OCI-LY1 (cell line): ENCODE data around the gene AIMP1.

Experiments used
- H2AFZ ChIP-seq: fragments of 200-600 bp; sonication (generic), shearing (Covaris generic); 2 replicates; pipeline ENCODE4 v1.6.0; 2014; ENCODE audit warnings: antibody characterized with exemption, mild to moderate bottlenecking, low read length
- H3F3A ChIP-seq: fragments of 200-600 bp; sonication (generic), shearing (Covaris generic); 2 replicates; pipeline ENCODE4 v1.6.0; 2014; ENCODE audit warnings: mild to moderate bottlenecking, antibody characterized with exemption, low read length, moderate library complexity; ENCODE audit not compliant: insufficient read depth
- H3K27ac ChIP-seq: fragments of 200-600 bp; sonication (generic); 2 replicates; pipeline ENCODE4 v1.5.1; 2014; ENCODE audit warnings: low read length, mixed run types, mild to moderate bottlenecking, low read depth; ENCODE audit not compliant: poor library complexity, severe bottlenecking
- H3K27me3 ChIP-seq: fragments of 200-600 bp; sonication (generic); 2 replicates; pipeline ENCODE4 v1.6.0; 2014; ENCODE audit warnings: antibody characterized with exemption, mild to moderate bottlenecking, low read length, moderate library complexity; ENCODE audit not compliant: insufficient read depth
- H3K36me3 ChIP-seq: fragments of 200-600 bp; sonication (generic); 2 replicates; pipeline ENCODE4 v1.6.1; 2014; ENCODE audit warnings: mild to moderate bottlenecking, antibody characterized with exemption, low read length, moderate library complexity, mixed read lengths; ENCODE audit not compliant: insufficient read depth
- H3K4me1 ChIP-seq: fragments of 200-600 bp; sonication (generic); 2 replicates; pipeline ENCODE4 v1.5.1; 2014; ENCODE audit warnings: mild to moderate bottlenecking, low read length, moderate library complexity; ENCODE audit not compliant: insufficient read depth, severe bottlenecking
- H3K4me2 ChIP-seq: fragments of 200-600 bp; sonication (generic), shearing (Covaris generic); 2 replicates; pipeline ENCODE4 v1.6.1; 2014; ENCODE audit warnings: low read length
- H3K4me3 ChIP-seq: fragments of 200-600 bp; sonication (generic); 2 replicates; pipeline ENCODE4 v1.5.1; 2014; ENCODE audit warnings: low read length, low read depth, mild to moderate bottlenecking, mixed read lengths; ENCODE audit not compliant: poor library complexity, severe bottlenecking
- H3K79me2 ChIP-seq: fragments of 200-600 bp; shearing (Covaris generic); 2 replicates; pipeline ENCODE4 v1.6.1; 2016; ENCODE audit warnings: mixed run types, low read length, mixed read lengths; ENCODE audit not compliant: insufficient read depth
- H3K9ac ChIP-seq: fragments of 200-600 bp; sonication (generic), shearing (Covaris generic); 2 replicates; pipeline ENCODE4 v1.6.1; 2014; ENCODE audit warnings: mild to moderate bottlenecking, low read length, mixed read lengths
- H3K9me2 ChIP-seq: fragments of 200-600 bp; sonication (generic), shearing (Covaris generic); 2 replicates; pipeline ENCODE4 v1.6.1; 2014; ENCODE audit warnings: low read depth, mild to moderate bottlenecking, low read length, mixed read lengths
- H3K9me3 ChIP-seq: fragments of 200-600 bp; shearing (Covaris generic); 2 replicates; pipeline ENCODE4 v1.6.1; 2014; ENCODE audit warnings: low read length, mixed read lengths
- H4K20me1 ChIP-seq: fragments of 200-600 bp; sonication (generic), shearing (Covaris generic); 2 replicates; pipeline ENCODE4 v1.6.0; 2016; ENCODE audit warnings: mild to moderate bottlenecking, low read length; ENCODE audit not compliant: insufficient read depth
- CTCF ChIP-seq: fragments of 200-600 bp; sonication (generic), shearing (Covaris generic); IDR thresholded peaks from 2 replicates; pipeline ENCODE4 v1.5.1; 2017; ENCODE audit warnings: mild to moderate bottlenecking, antibody characterized with exemption, low read length, moderate library complexity, mixed read lengths
- EZH2 ChIP-seq: fragments of 200-600 bp; sonication (generic), shearing (Covaris generic); IDR thresholded peaks from 2 replicates; pipeline ENCODE4 v1.8.0; 2017; ENCODE audit warnings: borderline replicate concordance, mixed run types, mild to moderate bottlenecking, antibody characterized with exemption, low read length, moderate library complexity, mixed read lengths

The AIMP1 gene

GRCh38 chr4:106284227-106284626 lies 32.1 kb upstream of the AIMP1 start:
- Histone ChIP-seq H2AFZ (no peak overlapping the region), H3K4me3 (no peak overlapping the region), H3K79me2 (no peaks in the 10 kb centered on the region), H3K9me3 (no peaks in the 10 kb centered on the region), H4K20me1 (no peaks in the 10 kb centered on the region), H3K27ac (no peak overlapping the region), H3F3A (no peaks in the 10 kb centered on the region), H3K27me3 (no peaks in the 10 kb centered on the region), H3K4me1 (no peaks in the 10 kb centered on the region), H3K36me3 (no peaks in the 10 kb centered on the region), H3K9ac (no peak overlapping the region), H3K9me2 (no peaks in the 10 kb centered on the region), H3K4me2 (no peak overlapping the region)
- TF ChIP-seq EZH2 (no peak), CTCF (no peak)

- H3K4me3 ChIP-seq, result no peak overlapping the region
- H3K27ac ChIP-seq, result no peak overlapping the region
- H3K79me2 ChIP-seq, result no peaks in the 10 kb centered on the region
- H4K20me1 ChIP-seq, result no peaks in the 10 kb centered on the region
- H3K4me1 ChIP-seq, result no peaks in the 10 kb centered on the region
- H3K27me3 ChIP-seq, result no peaks in the 10 kb centered on the region
- H3K4me2 ChIP-seq, result no peak overlapping the region
- H3K9me3 ChIP-seq, result no peaks in the 10 kb centered on the region
- no peak overlapping the region for H2AFZ ChIP-seq
- H3K9ac ChIP-seq, result no peak overlapping the region
- H3K36me3 ChIP-seq, result no peaks in the 10 kb centered on the region
- TF ChIP-seq CTCF, result no peak
- TF ChIP-seq EZH2, result no peak
- no peaks in the 10 kb centered on the region for H3F3A ChIP-seq
- no peaks in the 10 kb centered on the region for H3K9me2 ChIP-seq
Measured at GRCh38 chr4:106286611-106287010, 29.7 kb upstream of the AIMP1 start.

- Histone ChIP-seq H3K4me3 (no peak overlapping the region), H3K27me3 (no peaks in the 10 kb centered on the region), H3K36me3 (no peaks in the 10 kb centered on the region), H3K79me2 (no peaks in the 10 kb centered on the region), H3K9ac (no peak overlapping the region), H3K9me2 (no peaks in the 10 kb centered on the region), H3K27ac (no peak overlapping the region), H3K4me2 (no peak overlapping the region), H3F3A (no peaks in the 10 kb centered on the region), H3K4me1 (no peaks in the 10 kb centered on the region), H4K20me1 (no peaks in the 10 kb centered on the region), H3K9me3 (no peaks in the 10 kb centered on the region), H2AFZ (no peak overlapping the region)
- no peak for TF ChIP-seq CTCF
Measured at GRCh38 chr4:106287353-106287969, 28.9 kb upstream of the AIMP1 start.
